ENCODE data around the gene DHRS13. TPM values are rescaled to one million over a fixed set of nuclear protein-coding genes. Genes with fewer than 3 reads are reported as not detected.

Gene DHRS13
- total and polyA plus RNA-seq, 9 donors, result 3.7 to 13.8 (median 7.8) TPM

DNA sequence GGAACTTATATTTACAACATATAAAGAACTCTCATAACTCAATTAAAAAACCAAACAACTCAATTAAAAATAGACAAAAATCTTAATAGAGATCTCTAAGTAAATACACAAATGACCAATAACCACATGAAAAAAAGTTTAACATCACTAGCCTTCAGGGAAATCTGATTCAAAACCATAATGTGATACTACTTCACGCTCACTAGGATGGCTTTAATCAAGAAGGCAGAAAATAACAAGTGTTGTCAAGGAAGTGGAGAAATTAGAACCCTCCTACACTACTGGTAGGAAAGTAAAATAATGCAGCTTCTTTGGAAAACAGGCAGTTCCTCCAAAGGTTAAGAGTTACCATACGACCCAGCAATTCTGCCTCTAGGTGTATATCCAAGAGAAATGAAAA lies 40.0 kb upstream of the DHRS13 start:
- H3K27ac ChIP-seq, result no peak overlapping the region

GRCh38 chr17:28941251-28941650 lies 38.4 kb upstream of the DHRS13 start:
- H3K9me3 ChIP-seq, result no peaks in the 10 kb centered on the region
- intact Hi-C loops (cut with DNase I), result no loop called here
- TF ChIP-seq, protein P1, sequence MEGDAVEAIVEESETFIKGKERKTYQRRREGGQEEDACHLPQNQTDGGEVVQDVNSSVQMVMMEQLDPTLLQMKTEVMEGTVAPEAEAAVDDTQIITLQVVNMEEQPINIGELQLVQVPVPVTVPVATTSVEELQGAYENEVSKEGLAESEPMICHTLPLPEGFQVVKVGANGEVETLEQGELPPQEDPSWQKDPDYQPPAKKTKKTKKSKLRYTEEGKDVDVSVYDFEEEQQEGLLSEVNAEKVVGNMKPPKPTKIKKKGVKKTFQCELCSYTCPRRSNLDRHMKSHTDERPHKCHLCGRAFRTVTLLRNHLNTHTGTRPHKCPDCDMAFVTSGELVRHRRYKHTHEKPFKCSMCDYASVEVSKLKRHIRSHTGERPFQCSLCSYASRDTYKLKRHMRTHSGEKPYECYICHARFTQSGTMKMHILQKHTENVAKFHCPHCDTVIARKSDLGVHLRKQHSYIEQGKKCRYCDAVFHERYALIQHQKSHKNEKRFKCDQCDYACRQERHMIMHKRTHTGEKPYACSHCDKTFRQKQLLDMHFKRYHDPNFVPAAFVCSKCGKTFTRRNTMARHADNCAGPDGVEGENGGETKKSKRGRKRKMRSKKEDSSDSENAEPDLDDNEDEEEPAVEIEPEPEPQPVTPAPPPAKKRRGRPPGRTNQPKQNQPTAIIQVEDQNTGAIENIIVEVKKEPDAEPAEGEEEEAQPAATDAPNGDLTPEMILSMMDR (IDR thresholded peaks at IDR 0.05), result no peak
- no peak for TF ChIP-seq EP300 (IDR thresholded peaks at IDR 0.05)
- TF ChIP-seq POLR2A (IDR thresholded peaks at IDR 0.05), result no peak
- H3K4me1 ChIP-seq (ENCODE audit: insufficient read depth), result peaks cover 16% of the 10 kb centered on the region
- H3K27me3 ChIP-seq, result no peaks in the 10 kb centered on the region
- no peak overlapping the region for H3K4me3 ChIP-seq
- DNase-seq, result no peak
- WGBS, 3 donors, result 91 to 96% (median 95%) methylated on average over 1 of the region's 1 CpG
- no peaks in the 10 kb centered on the region for H3K36me3 ChIP-seq
- no peak overlapping the region for H3K27ac ChIP-seq

More for the DNA sequence above, 40.0 kb upstream of the DHRS13 start:
- no peak for TF ChIP-seq POLR2A (IDR thresholded peaks at IDR 0.05)
- TF ChIP-seq, protein P1 (IDR thresholded peaks at IDR 0.05), result no peak
- no peak for TF ChIP-seq EP300 (IDR thresholded peaks at IDR 0.05)
- H3K4me1 ChIP-seq (ENCODE audit: insufficient read depth), result peaks cover 14% of the 10 kb centered on the region
- DNase-seq, result no peak
- H3K36me3 ChIP-seq, result no peaks in the 10 kb centered on the region
- H3K27me3 ChIP-seq, result no peaks in the 10 kb centered on the region
- intact Hi-C loops (cut with DNase I), result no loop called here
- no peaks in the 10 kb centered on the region for H3K9me3 ChIP-seq
- H3K4me3 ChIP-seq, result no peak overlapping the region
- 87 to 94% (median 90%) methylated on average over 2 of the region's 2 CpGs for WGBS, 3 donors

- TF ChIP-seq, protein P1 (IDR thresholded peaks at IDR 0.05), result no peak
- TF ChIP-seq POLR2A (IDR thresholded peaks at IDR 0.05) (no peak), EP300 (IDR thresholded peaks at IDR 0.05) (no peak)
- Histone ChIP-seq H3K27me3 (no peaks in the 10 kb centered on the region), H3K9me3 (no peaks in the 10 kb centered on the region), H3K36me3 (no peaks in the 10 kb centered on the region), H3K4me1 (ENCODE audit: insufficient read depth) (peaks cover 16% of the 10 kb centered on the region), H3K4me3 (no peak overlapping the region), H3K27ac (no peak overlapping the region)
- intact Hi-C loops (cut with DNase I), result no loop called here
- WGBS, 3 donors, result 76 to 82% (median 81%) methylated on average over 3 of the region's 3 CpGs
- DNase-seq, result no peak
Observed at GRCh38 chr17:28940675-28941074, 37.8 kb upstream of the DHRS13 start.

DNA sequence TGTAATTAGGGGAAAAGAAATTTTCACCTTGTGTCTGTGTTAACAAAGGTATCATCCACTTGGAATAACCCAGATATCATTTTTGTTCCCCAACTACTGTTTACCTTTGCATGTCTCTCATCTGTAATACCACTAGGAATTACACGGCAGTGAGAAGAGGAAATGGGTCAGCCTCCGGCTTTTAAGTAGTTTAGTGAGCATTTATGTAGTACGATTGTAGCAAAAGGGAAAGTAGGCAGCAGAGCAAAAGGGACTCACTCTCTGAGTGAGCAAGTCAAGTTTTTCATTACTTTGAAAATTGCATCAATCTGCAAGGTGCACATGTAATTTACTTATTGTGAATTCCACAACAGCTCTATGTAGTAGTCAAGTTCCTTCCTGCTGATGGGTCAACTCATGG lies 37.3 kb upstream of the DHRS13 start:
- H3K4me1 ChIP-seq (ENCODE audit: insufficient read depth), result peaks cover 13% of the 10 kb centered on the region
- H3K27me3 ChIP-seq, result no peaks in the 10 kb centered on the region
- no peaks in the 10 kb centered on the region for H3K9me3 ChIP-seq
- intact Hi-C loops (cut with DNase I), result no loop called here
- no peaks in the 10 kb centered on the region for H3K36me3 ChIP-seq
- 71 to 84% (median 72%) methylated on average over 3 of the region's 3 CpGs for WGBS, 3 donors
- DNase-seq, result no peak
- no peak overlapping the region for H3K27ac ChIP-seq
- TF ChIP-seq, protein P1 (IDR thresholded peaks at IDR 0.05), result no peak
- TF ChIP-seq POLR2A (IDR thresholded peaks at IDR 0.05) (no peak), EP300 (IDR thresholded peaks at IDR 0.05) (no peak)
- H3K4me3 ChIP-seq, result no peak overlapping the region

- H3K27ac ChIP-seq, result no peak overlapping the region
- intact Hi-C loops (cut with DNase I), result no loop called here
- TF ChIP-seq POLR2A (IDR thresholded peaks at IDR 0.05), result no peak
- no peak for TF ChIP-seq EP300 (IDR thresholded peaks at IDR 0.05)
- TF ChIP-seq, protein P1 (IDR thresholded peaks at IDR 0.05), result no peak
- DNase-seq, result no peak
- no peaks in the 10 kb centered on the region for H3K9me3 ChIP-seq
- no peaks in the 10 kb centered on the region for H3K27me3 ChIP-seq
- H3K36me3 ChIP-seq, result no peaks in the 10 kb centered on the region
- H3K4me3 ChIP-seq, result no peak overlapping the region
- H3K4me1 ChIP-seq (ENCODE audit: insufficient read depth), result peaks cover 9% of the 10 kb centered on the region
Observed at GRCh38 chr17:28938552-28938951, 35.7 kb upstream of the DHRS13 start.

Measured in ovary (tissue), 9 donors.